Ectodermal cell (in vitro differentiated cells): ENCODE results near the gene LLGL2.

Experiments
- H3K27ac ChIP-seq: 2 replicates; pipeline ENCODE4 v1.7.0; 2013; ENCODE audit warnings: mild to moderate bottlenecking, low read depth, low read length; ENCODE audit not compliant: insufficient read depth, poor library complexity, severe bottlenecking
- H3K27me3 ChIP-seq: 2 replicates; pipeline ENCODE4 v1.7.0; 2013; ENCODE audit warnings: mild to moderate bottlenecking, low read length; ENCODE audit not compliant: insufficient read depth, control insufficient read depth, poor library complexity, severe bottlenecking
- H3K36me3 ChIP-seq: one replicate; pipeline ENCODE4 v1.7.0; 2013; ENCODE audit warnings: low read length; ENCODE audit not compliant: control insufficient read depth, insufficient read depth
- H3K4me1 ChIP-seq: one replicate; pipeline ENCODE4 v1.7.0; 2013; ENCODE audit warnings: low read length; ENCODE audit not compliant: control insufficient read depth, insufficient read depth
- H3K4me3 ChIP-seq: 2 replicates; pipeline ENCODE4 v1.7.0; 2013; ENCODE audit warnings: low read depth, low read length, control low read depth; ENCODE audit not compliant: insufficient read depth
- H3K9me3 ChIP-seq: 2 replicates; pipeline ENCODE4 v1.7.0; 2013; ENCODE audit warnings: mild to moderate bottlenecking, low read length, moderate library complexity; ENCODE audit not compliant: control insufficient read depth
- WGBS, 2 experiments: methylation state at CpG; one replicate each; pipeline ENCODE4 v1.1.7; 2013; ENCODE audit warnings: missing lambda C conversion rate in 2 of 2; 5-methylcytosine and 5-hydroxymethylcytosine counted together

The LLGL2 gene

DNA sequence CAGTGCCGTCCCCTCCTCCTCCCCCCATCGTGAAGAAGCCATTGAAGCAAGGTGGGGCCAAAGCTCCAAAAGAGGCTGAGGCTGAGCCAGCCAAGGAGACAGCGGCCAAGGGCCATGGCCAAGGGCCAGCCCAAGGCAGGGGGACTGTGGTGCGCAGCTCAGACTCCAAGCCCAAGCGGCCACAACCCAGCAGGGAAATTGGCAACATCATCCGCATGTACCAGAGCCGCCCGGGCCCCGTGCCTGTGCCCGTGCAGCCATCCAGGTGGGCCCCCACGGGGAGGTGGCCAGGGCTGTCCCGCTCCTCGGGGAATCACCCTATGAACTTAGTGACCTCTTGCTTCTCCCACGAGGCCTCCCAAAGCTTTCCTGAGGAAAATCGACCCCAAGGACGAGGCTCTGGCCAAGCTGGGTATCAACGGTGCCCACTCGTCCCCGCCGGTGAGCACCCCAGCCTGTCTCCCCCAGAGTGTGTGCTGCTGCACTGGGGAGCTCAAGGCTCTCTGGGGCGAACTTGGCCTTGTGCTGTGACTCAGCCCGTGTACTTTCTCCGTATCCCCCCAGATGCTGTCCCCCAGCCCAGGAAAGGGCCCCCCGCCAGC is 91.1 kb downstream of the LLGL2 start:
- WGBS, 2 experiments: 94 to 95% methylated on average over 24 of the region's 24 CpGs
- no peak overlapping the region for H3K27ac ChIP-seq
- no peaks in the 10 kb centered on the region for H3K27me3 ChIP-seq
- H3K36me3 ChIP-seq: no peaks in the 10 kb centered on the region
- no peak overlapping the region for H3K4me3 ChIP-seq
- H3K4me1 ChIP-seq: peaks cover 13% of the 10 kb centered on the region
- no peaks in the 10 kb centered on the region for H3K9me3 ChIP-seq

- Histone ChIP-seq H3K36me3 (no peaks in the 10 kb centered on the region), H3K27ac (no peak overlapping the region), H3K4me1 (peaks cover 13% of the 10 kb centered on the region), H3K27me3 (no peaks in the 10 kb centered on the region), H3K9me3 (no peaks in the 10 kb centered on the region), H3K4me3 (no peak overlapping the region)
- 93% methylated on average over 16 of the region's 16 CpGs for WGBS, 2 experiments
Measured at GRCh38 chr17:75617218-75617617, 91.7 kb downstream of the LLGL2 start.

- Histone ChIP-seq H3K27ac (no peak overlapping the region), H3K4me1 (peaks cover 13% of the 10 kb centered on the region), H3K27me3 (no peaks in the 10 kb centered on the region), H3K4me3 (no peak overlapping the region), H3K36me3 (no peaks in the 10 kb centered on the region), H3K9me3 (no peaks in the 10 kb centered on the region)
- WGBS, 2 experiments: 89 to 90% methylated on average over 11 of the region's 11 CpGs
Measured at GRCh38 chr17:75617675-75618074, 92.2 kb downstream of the LLGL2 start.

- Histone ChIP-seq H3K9me3 (no peaks in the 10 kb centered on the region), H3K27ac (no peak overlapping the region), H3K4me1 (peaks cover under 1% of the 10 kb centered on the region), H3K36me3 (no peaks in the 10 kb centered on the region), H3K27me3 (no peaks in the 10 kb centered on the region), H3K4me3 (no peak overlapping the region)
- 78 to 79% methylated on average over 36 of the region's 36 CpGs for WGBS, 2 experiments
Measured at GRCh38 chr17:75619506-75620431, 94.3 kb downstream of the LLGL2 start.

GRCh38 chr17:75621489-75621888 is 96.0 kb downstream of the LLGL2 start:
- Histone ChIP-seq H3K9me3 (no peaks in the 10 kb centered on the region), H3K36me3 (no peaks in the 10 kb centered on the region), H3K4me3 (no peak overlapping the region), H3K27me3 (no peaks in the 10 kb centered on the region), H3K27ac (no peak overlapping the region), H3K4me1 (no peaks in the 10 kb centered on the region)
- WGBS, 2 experiments: 94 to 95% methylated on average over 4 of the region's 4 CpGs

GRCh38 chr17:75622076-75622475 is 96.6 kb downstream of the LLGL2 start:
- WGBS, 2 experiments: 85 to 87% methylated on average over 8 of the region's 8 CpGs
- H3K4me1 ChIP-seq: no peaks in the 10 kb centered on the region
- no peaks in the 10 kb centered on the region for H3K9me3 ChIP-seq
- H3K27me3 ChIP-seq: no peaks in the 10 kb centered on the region
- H3K4me3 ChIP-seq: no peak overlapping the region
- H3K27ac ChIP-seq: no peak overlapping the region
- no peaks in the 10 kb centered on the region for H3K36me3 ChIP-seq

- Histone ChIP-seq H3K4me3 (no peak overlapping the region), H3K27ac (no peak overlapping the region), H3K27me3 (no peaks in the 10 kb centered on the region), H3K9me3 (no peaks in the 10 kb centered on the region), H3K4me1 (no peaks in the 10 kb centered on the region), H3K36me3 (no peaks in the 10 kb centered on the region)
- 84 to 92% methylated on average over 15 of the region's 15 CpGs for WGBS, 2 experiments
Measured at GRCh38 chr17:75622771-75623273, 97.3 kb downstream of the LLGL2 start.

DNA sequence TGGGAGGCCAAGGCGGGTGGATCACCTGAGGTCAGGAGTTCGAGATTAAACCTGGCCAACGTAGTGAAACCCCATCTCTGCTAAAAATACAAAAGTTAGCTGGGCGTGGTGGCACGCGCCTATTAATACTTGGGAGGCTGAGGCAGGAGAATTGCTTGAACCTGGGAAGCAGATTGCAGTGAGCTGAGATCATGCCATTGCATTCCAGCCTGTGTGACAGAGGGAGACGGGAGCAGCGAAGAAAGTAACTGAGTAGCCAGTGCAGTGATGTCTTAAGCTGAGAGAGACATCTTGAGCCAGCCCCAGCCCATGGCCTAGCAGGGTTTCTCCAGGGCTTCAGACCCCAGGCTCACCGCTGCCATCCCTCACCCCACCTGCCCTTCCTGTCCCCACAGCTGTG is 97.9 kb downstream of the LLGL2 start:
- WGBS, 2 experiments: 92 to 93% methylated on average over 9 of the region's 9 CpGs
- Histone ChIP-seq H3K9me3 (no peaks in the 10 kb centered on the region), H3K27me3 (no peaks in the 10 kb centered on the region), H3K4me3 (no peak overlapping the region), H3K4me1 (no peaks in the 10 kb centered on the region), H3K27ac (no peak overlapping the region), H3K36me3 (no peaks in the 10 kb centered on the region)

GRCh38 chr17:75624021-75624420 is 98.5 kb downstream of the LLGL2 start:
- Histone ChIP-seq H3K4me3 (no peak overlapping the region), H3K27ac (no peak overlapping the region), H3K4me1 (no peaks in the 10 kb centered on the region), H3K27me3 (no peaks in the 10 kb centered on the region), H3K9me3 (no peaks in the 10 kb centered on the region), H3K36me3 (no peaks in the 10 kb centered on the region)
- WGBS, 2 experiments: 91% methylated on average over 12 of the region's 12 CpGs
